GM21619 (cell line): ENCODE results near the gene RUNDC3A.
"Not testable (repeated sequence)": the region's sequence is repeated elsewhere in the genome, so short reads cannot be mapped to it uniquely, and the experiment has no call there.

Experiments used
- ATAC-seq: cut with Tn5 transposase; IDR thresholded peaks from one replicate; pipeline ENCODE4 v1.9.1; 2021; ENCODE audit not compliant: unreplicated experiment

Gene RUNDC3A

GRCh38 chr17:44318077-44318892, 9.9 kb downstream of the RUNDC3A start:
- ATAC-seq: no peak

- ATAC-seq: no peak
These were observed 11.7 kb downstream of the RUNDC3A start for GRCh38 chr17:44320066-44320465.

DNA sequence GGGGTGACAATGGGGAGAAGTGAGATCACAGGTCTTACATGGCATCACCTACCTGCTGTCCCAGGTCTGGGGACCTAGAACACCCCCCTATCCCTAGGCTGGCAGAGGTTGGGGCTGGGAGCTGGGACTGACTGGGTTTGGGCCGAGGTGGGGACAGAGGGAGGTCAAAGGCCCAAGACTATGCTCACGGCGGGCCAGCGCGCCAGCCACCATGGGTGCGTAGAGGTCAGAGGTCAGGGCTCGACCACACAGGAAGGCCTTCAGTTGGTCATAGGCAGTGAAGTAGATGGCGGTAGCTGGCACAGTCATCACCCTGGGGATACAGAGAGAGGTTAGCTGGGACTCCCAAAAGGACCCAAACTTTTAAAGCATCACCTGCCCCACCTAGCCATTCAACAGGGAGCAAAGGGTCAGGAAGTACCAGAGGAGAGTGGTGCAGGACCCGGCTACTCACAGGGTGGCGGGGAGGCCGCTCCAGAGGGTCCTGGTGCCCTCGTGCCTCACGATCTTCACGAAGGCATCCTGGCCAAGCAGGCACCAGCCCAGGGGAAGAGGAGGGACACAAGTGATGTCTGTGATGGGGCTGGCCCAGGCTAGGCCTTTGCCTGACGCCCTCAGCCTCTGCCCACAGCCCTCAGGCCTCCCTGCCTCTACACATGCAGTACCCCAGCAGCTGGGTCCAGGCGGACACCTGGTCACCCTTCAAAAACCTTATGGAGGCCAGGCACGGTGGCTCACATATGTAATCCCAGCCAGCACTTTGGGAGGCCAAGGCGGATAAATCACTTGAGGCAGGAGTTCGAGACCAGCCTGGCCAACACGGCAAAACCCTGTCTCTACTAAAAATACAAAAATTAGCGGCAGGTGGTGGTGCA, 13.1 kb downstream of the RUNDC3A start:
- ATAC-seq: no peak

DNA sequence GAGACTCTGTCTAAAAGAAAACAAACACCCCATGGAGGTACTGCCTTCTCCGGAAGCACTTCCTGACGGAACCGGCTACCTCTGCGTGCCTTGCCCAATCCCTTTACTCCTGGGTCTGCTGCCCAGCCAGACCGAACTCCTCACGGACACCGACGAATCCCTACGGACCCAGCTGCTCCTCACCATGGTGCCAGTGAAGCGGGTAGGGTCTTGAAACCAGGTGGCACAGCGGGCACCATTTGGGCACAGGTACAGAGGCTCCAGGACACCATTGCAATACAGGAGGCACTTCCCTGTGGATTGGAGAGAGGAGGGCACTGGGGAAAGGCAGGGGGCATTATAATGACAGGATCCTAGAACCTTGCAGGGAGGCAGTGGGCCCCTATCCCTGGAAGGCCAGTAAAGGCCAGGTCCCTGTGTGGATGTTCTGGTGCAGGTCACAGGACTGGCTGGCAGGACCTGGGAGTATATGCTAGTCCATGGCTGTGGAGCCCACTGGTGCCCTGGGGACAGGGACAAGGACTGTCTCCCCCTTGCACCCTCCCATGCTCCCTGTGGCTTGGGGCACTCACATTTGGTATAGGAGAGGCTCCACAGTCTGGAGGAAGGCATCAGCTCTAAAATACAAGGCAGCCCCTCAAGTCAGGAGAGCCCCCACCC, 14.0 kb downstream of the RUNDC3A start:
- ATAC-seq: no peak

DNA sequence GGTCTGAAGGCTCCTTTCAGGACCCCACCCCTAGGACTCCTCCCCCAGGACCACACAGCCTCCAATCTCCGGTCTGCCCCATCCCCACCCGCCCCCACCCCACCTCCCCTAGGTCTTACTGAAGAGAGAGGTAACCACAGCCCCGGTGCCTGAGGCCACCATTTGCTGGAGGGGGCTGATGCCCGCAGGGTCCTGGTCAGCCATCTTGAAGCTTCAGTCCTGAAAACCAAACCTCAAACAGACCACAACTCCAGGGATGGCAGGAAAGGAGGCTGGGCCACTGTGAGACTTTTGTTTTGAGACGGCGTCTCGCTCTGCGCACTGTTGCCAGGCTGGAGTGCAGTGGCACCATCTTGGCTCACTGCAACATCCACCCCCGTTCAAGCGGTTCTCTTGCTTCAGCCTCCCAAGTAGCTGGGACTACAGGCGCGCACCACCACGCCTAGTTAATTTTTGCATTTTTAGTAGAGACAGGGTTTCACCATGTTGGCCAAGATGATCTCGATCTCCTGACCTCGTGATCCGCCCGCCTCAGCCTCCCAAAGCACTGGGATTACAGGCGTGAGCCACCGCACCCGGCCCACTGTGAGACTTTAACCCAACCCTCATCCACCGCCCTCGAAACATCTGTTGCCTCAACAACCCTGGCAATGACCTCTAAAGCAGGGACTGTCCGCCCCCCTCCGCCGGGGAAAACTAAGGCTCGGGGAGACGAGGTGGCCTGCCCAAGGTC, 15.1 kb downstream of the RUNDC3A start:
- no peak for ATAC-seq

- ATAC-seq: peak; percentile 2
These were observed 15.7 kb downstream of the RUNDC3A start for GRCh38 chr17:44324092-44324570.

- peak; percentile 58 for ATAC-seq
These were observed 16.3 kb downstream of the RUNDC3A start, which contains the start of gene SLC25A39 for GRCh38 chr17:44324571-44325275. Gene SLC25A39 (minus strand): TSS chr17:44324823. CDS start chr17:44323562, 1,261 bp downstream.

GRCh38 chr17:44326861-44327444, 18.6 kb downstream of the RUNDC3A start:
- peak; percentile 45 for ATAC-seq

DNA sequence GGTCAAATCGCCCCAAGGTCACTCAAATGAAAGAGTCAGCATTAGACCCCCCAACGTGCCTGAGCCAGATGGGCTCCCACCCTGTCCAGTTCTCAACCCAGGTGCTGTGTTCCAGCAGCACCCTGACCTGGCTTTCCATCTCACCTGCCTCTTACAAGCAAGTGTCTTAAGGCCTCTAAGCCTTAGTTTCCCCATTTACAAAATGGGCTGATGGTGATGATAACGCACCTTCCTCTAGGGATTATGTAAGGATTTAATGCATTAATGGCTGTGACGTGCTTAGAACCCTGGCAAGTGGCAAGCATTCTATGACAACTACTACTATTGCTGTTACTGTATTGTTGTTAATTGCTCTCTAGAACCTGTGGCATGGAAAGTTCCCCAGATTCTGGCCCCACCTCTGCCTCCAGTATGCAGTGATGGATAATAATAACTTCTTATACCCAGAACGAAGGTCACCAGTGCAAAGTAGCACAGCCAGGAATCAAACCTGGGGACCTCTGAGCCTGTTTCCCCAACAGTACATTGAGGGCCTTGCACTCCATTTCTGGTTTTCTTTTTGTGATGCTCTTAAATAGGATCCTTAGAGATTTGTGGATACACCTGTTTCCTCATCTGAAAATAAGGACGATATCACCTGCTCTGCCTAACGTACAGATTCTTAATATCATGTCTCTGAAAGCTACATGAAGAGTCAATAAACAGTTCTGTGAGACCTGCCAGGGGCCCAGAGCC, 19.5 kb downstream of the RUNDC3A start:
- no peak for ATAC-seq

DNA sequence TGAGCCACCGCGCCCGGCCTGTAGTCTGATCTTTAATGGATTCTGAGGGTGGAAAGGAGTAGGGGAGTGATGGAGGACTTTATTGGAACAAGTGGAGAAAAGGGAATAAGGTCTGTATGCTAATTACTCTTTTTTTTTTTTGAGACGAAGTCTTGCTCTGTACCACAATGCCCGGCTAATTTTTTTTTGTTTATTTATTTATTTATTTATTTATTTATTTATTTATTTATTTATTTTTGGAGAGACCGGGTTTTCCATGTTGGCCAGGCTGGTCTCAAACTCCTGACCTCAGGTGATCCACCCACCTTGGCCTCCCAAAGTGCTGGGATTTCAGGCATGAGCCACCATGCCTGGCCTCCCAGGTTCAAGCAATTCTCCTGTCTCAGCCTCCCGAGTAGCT, 21.1 kb downstream of the RUNDC3A start:
- not testable (repeated sequence) for ATAC-seq

GRCh38 chr17:44330263-44330662, 21.9 kb downstream of the RUNDC3A start:
- ATAC-seq: not testable (repeated sequence)

- ATAC-seq: no peak
These were observed 22.9 kb downstream of the RUNDC3A start for GRCh38 chr17:44331249-44331760.

- no peak for ATAC-seq
These were observed 25.0 kb downstream of the RUNDC3A start for GRCh38 chr17:44333371-44333770.

GRCh38 chr17:44334315-44334714, 25.9 kb downstream of the RUNDC3A start:
- no peak for ATAC-seq

DNA sequence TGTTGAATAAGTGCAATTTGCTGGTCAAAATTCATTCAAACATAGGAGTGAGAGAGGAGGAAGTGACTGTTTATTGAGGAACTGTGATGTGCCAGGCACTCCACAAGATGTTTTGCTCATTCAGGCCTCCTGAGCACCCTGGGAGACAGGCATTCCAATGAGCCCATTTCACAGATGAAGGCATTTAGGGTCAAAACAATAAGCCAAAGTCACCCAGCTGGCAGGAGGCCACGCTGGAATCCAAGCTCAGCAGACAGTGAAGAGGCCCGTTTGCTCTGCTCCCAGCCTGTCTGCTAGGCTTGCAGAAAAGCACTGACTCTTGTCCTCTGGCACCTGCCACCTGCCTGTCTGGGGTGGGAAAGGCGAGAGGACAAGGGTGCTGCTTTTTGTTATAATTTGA, 26.3 kb downstream of the RUNDC3A start:
- no peak for ATAC-seq

GRCh38 chr17:44335564-44335963, 27.2 kb downstream of the RUNDC3A start:
- ATAC-seq: no peak

DNA sequence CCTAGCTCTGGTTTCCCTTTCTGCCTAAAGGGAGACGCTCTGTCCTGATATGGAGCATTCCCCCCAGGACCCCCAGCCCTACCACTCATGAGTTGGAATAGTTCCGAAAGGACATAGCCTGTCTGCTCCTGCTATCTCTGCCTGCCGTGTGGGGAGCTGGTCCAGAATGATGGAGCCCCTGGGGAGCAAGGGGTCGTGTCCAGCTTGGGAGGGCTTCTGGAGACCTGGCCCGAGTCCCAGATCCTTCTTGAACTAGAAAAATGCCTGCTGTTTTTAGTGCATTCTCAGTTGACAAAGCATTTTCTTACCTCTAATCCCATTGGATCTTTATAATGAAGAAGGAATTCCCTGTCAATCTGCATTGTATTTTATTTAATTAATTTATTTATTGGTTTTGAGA, 27.6 kb downstream of the RUNDC3A start:
- no peak for ATAC-seq

DNA sequence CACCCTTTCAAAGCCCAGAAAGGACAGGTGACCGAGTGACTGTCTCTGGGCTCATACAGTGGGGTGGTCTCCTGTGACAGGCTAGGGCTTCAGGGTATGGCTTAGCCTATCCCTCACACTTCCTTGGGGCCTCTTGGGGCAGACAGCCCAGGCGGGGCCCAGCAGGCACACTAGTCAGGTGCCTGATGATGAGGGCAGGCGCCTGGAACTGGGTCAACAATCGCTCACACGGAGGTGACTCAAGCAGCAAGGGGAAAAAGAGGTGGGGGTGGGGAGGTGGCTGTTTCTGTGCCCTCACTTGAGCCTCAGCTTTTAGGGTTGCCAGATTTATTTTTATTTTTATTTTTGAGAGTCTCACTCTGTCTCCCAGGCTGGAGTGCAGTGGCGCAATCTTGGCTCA, 30.3 kb downstream of the RUNDC3A start:
- ATAC-seq: no peak

- not testable (repeated sequence) for ATAC-seq
These were observed 32.2 kb downstream of the RUNDC3A start for GRCh38 chr17:44340553-44340952.
